DMS153 (cell line): ENCODE measurements around the gene AGBL1.

Experiments used
- DNase-seq: peaks from one replicate; lab custom pipeline; 2025; lab: John Stamatoyannopoulos, UW

Gene AGBL1

DNA sequence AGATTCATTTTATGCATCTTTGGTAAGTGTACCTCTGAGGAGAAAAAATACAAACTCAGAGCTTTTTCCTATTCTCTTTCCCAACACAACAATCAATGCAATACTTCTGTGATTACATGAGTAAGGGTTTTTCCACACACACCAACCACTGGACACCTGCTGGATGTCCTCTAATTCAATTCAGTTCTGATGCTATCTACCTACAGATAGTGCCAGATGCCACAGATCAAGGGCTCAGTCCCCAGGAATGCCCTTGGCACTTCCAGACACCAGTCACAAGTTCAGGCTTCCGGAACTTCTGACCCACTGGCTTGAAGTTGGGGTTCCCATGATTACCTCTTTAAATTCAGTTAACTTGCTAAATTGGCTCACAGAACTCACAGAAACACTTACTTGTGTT lies 511.5 kb downstream of the AGBL1 start:
- no peak for DNase-seq

DNA sequence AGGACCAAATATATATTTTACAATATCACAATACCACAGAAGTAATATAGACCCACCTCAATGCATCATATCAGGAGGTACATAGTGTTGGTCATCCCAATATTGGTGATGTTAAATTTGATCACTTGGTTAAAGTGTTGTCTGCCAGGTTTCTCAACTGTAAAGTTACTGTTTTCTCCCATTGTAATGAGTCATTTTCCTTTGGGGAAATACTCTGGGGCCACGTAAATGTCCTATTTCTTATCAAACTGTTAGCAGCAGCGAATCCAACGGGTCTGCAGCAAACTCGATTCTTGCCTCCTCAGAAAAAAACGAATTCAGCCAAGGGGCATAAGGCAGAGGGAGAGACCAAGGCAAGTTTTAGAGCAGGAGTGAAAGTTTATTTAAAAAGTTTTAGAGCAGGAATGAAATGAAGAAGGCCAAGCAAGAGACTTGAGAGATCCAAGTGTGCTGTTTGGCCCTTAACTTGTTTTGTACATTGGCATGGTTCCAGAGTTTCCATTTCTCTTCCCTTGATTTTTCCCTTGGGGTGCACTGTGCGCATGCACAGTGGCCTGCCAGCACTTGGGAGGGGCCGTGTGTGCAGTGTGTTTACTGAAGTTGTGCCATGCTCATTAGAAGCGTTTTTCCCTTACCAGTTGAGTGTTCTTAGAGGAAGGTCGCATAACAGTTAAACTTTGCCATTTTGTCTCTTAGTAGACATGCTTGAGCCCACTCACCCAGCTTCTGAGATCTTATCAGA lies 512.5 kb downstream of the AGBL1 start:
- peak; percentile 14 for DNase-seq

DNA sequence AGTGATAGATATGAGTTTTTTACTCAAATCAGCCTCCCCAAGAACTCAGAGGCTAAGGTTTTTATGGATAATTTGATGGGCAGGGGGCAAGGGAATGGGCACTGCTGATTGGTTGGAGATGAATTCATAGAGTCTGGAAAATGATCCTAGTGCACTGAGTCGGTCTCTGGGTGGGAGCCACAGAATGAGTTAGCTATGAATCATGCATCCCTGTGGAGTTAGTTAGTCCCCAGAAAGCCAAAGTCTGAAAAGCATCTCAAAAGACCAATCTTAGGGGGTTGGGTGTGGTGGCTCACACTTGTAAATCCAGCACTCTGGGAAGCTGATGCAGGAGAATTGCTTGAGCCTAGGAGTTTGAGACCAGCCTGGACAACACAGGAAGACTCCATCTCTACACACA lies 516.1 kb downstream of the AGBL1 start:
- DNase-seq, result no peak

DNA sequence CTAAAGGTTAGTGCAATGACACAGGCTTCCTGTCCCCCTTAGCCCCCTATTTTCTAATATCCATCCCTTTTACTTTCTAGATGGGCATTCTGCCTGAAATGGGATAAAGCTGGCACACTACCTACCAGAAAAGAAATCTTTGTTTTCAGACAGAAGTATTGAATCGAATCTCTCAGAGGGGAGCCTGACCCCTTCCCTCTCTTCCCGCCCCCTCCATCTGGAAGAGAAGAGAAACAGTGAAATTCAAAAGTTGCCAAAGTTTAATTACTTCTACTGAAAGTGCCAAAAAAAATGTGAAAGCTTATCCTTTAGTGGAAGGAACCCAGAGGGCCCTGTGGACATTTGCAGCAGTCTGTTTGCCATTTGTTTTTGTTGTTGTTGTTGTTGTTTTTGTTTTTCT lies 523.8 kb downstream of the AGBL1 start:
- DNase-seq, result no peak

DNA sequence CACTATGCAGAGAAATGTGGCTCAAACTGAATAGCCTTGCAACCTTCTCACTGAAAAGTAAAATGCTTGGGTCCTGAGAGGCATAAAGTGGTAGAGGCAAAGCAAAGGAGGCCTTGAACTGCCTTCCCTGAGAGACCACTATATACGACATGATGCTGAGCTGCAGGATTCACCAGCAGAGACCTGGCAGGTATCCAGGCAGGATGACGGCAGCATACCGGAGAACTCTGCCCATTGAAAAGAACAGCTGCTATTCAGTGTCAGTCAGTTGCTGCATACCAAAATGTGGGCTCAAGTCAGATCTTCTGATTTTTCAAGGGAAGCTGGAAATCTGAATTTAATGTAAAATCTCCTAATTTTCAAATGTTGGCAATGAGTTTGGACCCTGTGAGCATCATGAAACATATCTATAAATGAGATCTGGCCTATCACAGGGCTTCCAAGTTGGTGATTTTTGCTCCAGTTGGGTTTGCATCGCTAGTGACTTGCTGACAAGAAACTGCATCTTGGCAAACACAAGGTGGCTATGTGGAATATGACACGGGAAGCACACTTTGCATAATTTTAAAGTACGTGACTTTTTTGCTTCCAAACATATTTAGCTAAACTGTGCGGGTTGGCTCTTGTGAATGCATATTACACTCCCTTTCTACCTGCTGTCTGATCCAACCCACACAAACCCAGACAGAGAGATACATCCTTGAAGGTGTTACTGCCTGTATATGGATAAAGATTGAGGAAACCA lies 529.0 kb downstream of the AGBL1 start:
- peak; percentile 2 for DNase-seq

DNA sequence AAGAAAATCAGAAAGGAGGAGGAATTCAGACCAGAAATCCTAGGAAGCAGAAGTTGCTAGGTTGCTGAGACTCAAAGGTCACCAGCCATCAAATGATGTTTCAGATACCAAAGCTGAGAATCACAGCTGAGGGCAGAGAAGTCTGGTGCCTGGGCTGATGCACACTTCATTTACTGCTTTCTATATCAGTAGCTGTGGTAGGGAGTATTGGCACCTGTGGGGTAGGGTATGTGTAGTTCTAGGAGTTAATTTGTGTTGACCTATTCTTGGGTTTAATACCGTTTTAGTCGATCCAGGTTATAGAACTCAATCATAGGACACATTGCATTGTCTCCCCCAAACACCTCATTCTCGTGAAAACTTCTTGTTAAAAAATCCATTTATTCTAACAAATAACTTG lies 529.6 kb downstream of the AGBL1 start:
- DNase-seq, result no peak

DNA sequence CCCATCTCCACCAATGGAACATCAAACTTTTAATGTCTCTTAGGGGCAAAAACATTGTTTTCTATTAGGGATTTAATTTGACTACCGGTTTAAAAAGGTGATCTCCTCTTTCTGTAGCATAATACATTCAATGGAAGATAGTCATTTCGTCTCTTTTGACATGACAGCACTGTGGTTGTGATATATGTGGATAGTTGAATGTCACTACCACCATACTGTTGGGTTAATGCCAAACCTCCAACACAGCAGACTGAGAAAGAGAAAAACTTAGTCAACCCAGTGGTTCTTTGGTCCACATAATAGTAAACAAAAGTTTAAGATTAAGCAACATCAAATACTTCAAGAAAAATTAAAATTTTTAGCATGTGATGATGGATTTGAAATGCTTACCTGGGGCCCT lies 530.4 kb downstream of the AGBL1 start:
- DNase-seq, result no peak

DNA sequence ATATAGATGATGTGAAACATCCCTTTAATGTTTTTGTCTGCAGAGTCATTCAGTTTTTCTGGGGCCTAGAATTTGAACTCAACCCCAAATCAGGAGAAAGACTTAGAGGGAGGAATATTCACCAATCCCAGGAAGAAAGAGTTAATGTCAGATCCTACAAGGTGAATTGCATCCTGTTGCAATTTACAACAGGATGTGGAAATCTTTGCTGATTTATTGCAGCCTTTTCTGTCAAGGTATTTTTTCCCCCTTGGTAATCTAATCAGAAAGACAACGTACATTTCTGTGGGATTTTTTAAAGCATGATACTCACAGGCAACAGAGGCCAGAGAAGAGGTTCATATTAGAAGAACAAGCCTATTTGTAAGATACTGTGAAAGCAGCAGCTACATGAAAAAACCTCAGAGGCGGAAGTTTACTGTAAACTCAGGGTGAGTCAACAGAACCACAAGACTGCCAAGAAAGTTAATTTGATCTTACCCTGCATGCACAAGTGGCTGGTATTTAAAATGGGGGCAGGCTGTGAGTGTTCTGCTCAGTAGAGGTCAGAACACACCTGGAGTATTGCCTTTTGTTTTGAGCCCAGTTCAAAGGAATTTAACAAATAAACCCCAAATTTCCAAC lies 531.9 kb downstream of the AGBL1 start:
- DNase-seq, result no peak

DNA sequence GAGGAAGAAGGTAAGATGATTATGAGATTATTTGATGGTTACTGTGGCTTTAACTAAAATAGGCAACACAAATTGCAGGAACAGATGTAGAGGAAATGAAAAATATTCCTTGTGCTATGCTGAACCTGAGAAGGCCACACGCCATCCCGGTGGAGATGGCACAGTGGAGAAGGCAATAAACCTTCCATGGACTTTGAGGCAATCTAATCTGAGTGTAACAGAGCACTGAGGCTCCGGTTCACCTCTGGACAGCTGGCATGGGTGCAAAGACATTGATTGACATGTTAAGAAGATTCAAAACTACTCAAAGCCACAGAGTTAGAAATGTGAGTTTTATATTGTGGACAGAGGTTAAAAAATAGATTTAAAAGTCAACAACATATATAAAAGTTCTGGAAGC lies 535.7 kb downstream of the AGBL1 start:
- DNase-seq, result no peak

DNA sequence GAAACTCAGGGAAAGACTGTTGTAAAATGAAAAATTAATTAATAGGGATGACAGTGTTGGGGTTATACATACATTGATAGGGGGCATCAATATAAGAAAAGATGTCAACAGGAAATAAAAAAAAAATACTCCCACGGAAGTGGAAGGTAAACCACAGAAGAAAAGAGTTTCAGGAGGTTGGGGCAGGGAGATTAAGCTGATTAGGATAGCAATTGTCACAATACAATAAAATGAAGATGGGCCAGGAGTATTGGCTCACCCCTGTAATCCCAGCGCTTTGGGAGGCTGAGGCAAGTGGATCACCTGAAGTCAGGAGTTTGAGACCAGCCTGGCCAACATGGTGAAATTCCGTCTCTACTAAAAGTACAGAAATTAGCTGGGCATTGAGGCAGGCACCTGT lies 536.1 kb downstream of the AGBL1 start:
- DNase-seq, result no peak

DNA sequence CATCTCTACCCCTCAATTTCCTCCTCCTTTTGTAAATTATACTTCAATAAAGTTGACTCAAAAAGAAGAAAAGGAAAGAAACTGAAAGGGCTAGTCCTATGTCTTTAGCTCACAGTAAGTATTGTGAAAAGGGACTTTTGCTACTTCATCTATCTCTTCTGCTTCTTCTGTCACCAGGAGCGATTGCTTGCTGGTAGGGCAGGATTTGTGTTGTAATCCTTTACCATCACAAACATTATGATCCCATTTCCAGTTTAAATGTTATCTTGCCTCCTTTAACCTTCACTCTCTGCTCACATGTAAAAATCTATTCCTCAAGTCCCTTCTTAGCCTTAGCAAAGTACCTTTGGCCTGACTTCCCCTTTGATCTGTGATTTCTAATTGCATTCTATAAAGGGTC lies 537.1 kb downstream of the AGBL1 start:
- no peak for DNase-seq

DNA sequence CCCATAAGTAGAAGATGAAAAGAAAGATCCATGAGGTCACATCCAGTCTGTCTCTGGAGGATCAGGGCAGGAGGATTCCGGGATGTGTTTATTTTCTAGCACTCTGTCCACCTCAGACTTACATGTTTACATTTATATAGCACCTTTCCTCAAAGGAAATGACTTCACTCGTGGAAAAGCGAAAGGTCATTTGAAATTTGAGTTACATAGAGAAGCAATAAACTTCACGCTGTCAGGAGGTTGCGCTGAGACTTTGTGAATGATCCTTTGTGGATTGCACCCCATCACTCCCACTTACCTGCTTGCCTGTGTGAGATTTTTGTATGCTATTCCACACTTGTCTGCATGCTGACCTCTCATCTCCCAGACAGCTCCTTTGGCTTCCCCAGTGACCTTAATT lies 540.5 kb downstream of the AGBL1 start:
- no peak for DNase-seq

DNA sequence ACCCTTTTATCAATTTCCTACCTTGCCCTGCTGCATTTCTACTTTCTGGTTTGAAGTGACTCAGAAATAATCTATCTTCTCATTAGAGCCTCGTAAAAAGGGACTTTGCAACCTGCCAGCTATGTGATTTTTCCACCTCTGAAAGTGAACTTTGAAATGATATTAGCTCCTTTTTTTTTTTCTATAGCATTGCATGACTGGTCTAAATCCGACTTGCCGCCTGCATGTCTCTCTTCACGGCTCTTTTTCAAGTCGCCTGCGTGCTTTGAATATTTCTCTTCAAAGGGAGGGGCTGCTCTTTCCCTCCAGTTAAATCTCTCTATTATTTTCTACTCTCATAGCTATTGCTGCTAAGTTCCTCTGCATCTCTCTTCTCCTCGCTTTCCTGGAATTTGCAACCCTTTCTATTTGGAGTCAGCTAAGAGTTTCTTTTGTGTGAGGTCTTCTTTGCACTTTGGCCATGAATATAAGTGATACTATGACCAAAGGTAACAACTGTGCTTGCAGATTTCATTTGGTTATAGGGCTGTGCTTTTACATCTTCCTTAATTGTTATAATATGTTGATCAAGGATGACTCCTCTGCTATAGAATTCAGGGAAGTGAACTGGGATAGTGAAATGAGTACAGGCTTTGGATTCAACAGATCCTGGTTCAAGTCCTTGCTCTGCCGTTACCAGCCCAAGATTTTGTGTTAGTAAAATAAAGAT lies 541.1 kb downstream of the AGBL1 start:
- no peak for DNase-seq

DNA sequence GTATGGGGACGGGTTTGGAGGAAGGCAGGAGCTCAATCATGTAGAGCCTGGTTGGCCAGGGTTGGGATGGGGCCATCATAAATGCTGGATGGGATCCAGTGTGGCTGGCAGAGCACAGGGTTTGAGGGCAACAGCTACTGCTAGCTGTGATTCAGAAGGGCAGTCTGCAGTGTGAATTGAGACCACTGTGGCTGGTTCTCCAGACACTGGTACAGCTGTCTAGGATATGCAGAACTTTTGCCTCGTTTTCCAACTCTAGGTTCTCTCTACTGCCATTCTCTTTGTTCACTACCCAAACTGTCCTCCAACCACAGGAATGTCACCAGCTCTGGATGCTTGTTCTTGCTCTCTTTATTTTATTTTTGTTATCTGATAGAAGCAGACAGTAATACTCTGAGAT lies 543.6 kb downstream of the AGBL1 start:
- no peak for DNase-seq

DNA sequence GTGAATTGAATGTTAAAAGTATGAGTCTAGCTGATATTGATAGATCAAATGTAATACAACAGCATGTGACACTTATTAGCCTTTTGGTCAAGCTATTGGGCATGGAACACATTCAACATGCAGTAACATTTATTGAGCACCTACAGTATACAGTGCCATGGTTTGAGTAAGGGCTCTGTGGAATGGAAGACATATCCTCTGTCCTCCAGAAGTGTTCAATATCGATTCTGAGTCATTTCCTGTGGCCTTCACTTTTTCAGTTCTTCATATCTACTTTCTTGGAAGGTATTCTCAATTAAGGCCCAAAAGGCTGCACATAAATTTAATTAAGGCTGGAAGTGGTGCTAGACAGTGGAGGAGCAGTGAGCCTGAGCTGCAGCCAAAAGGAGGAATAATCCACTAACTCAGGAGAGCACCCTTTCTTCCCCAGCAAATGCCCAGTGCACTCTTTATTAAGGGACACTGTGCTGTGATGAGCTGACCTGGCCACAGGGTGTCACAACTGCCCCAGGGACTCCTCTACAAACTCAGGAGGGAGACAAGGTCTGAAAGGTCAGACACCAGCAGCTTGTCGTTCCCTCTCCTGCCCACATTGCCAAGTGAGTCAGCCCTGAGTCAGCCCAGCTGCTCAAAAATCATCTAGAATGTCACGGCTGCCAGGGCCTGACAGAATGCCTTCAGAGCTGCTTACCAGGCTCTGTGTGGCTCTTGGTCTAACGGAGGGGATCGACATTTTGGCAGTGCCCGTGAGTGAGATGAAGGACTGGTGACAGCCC lies 544.8 kb downstream of the AGBL1 start:
- DNase-seq, result peak; percentile 78

DNA sequence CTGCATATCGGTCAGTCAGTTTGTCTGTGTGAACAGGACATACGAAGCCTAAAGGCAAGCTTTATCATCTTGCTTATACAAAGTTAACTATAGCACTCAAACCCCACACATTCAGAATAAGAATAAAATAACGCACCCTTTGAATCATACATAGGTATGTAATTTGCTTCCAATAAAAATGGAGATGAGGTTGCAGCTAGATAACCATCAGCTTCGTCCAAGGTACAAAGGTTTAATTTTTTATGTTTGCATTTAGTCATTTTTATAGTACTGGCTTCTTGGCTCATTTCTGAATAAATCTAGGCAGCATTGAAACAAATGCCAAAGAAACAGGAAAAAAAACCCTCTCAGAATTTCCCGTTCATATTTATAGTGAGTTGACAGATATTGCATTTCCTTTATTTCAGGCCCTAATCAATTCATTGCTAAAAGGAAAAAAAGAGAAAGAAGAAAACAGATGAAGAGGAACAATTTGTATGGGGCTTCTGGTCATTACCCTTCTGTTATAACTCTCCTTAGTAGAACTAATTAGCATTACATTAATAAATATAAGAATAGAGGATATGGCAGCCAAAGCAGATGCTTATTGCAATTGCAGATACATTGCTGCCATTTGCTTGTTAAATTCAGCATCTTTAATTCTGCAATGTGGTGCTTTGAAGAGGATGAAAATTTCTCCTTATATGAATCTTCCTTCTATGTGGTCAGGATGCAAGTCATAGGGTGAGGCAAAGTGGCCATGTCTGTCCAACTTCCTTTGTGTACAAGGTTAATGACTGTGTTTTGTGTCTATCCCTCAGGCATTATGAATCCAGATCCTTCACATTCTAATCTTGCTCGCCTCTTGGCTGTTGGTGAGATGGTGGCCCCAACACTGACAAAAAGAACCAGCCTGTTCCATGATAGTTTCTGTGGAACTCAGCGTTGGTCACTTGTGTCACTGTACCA lies 550.0 kb downstream of the AGBL1 start:
- DNase-seq, result no peak

DNA sequence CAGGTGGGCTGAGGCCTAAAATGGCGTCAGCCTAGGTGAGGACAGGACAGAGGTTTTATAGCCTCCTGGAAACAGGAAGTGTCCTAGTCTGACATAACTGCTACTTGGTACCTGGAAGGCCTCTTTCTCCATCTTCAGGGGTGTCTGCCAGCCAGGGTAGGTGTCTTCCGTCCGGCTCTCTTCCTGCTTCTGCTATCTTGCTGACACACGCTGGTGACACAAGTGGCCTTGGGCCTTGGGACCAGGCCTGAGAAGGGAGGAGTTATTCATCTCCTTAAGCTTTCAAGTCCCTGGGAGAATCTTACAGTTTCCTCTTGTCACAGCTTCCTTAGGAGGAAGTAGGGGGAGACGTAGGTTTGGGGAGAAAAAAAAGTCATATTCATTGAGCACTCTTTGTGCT lies 551.3 kb downstream of the AGBL1 start:
- no peak for DNase-seq

DNA sequence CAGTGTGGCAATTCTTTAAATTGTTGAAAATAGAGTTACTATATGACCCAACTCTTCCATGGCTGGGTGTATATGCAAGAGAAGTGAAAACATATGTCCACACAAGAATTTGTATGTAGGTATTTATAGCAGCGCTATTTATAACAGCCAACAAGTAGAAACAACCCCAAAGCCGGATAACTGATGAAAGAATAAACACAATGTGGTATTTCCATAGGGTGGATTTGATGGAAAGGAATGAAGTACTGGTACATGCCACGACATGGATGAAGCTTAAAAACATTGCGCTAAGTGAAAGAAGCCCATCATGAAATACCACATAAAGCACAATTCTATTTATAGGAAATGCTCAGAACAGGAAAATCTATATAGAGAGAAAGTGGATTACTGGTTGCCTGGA lies 554.5 kb downstream of the AGBL1 start:
- DNase-seq, result no peak

DNA sequence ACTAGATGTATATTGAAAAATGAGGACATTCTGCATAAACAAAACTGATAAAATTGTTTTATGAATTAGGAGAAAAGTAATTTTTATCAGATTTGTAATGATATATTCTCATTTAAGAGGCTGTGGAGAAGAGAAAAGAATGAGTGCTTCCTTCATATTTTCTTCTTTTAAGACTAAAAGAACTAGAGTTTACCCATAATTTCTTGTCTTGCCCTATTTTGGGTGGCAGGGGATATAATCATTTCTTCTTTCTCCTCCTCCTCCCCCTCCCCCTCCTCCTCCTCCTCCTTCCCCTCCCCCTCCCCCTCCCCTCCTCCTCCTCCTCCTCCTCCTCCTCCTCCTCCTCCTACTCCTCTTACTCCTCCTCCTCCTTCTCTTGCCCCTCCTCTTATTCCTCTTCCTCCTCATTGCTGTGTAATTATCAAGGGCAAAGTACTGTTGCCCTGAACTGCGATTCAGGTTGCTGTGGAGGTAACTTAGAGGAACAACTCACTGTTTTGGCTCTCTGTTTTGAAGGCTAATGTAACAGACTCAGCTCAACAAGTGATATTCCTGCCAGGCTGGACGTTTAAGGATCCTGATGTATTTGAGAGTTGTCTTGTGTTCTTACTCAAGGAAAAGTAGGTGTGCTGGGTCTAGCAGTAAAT lies 555.4 kb downstream of the AGBL1 start:
- DNase-seq, result no peak

DNA sequence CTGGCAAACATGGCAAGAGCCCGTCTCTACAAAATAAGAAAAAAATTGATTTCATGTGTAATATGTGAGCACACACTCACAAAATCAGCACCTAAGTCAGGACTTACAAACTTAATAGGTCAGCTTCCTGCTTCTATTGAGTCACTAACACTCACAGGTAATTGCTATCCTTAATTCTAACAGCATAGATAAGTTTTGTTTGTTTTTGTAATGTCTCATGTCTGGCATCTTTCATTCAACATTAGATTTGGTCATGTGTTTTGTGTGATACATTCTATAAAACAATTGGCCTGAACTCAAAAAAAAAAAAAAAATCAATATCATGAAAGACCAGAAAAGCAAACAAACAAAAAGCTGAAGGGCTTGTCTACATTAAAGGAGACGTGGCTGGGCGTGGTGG lies 564.7 kb downstream of the AGBL1 start:
- peak; percentile 67 for DNase-seq
